Sigmoid colon (tissue), 7 donors: Measurements from ENCODE around the gene AMDHD1. TPM values are rescaled to one million over a fixed set of nuclear protein-coding genes. Genes with fewer than 3 reads are reported as not detected.

Experiments used
- DNase-seq: peaks from one replicate; pipeline ENCODE4 v3.0.0-alpha.2; 2019
- H3K27ac ChIP-seq, 4 donors: fragments of 200-600 bp; sonication (generic); one replicate each; pipeline ENCODE4 v1.5.1; 2016 to 2019; ENCODE audit warnings: mild to moderate bottlenecking in 1 of 4
- H3K27me3 ChIP-seq, 3 donors: fragments of 200-600 bp; sonication (generic); one replicate each; pipeline ENCODE4 v1.5.1; 2019; ENCODE audit warnings: mild to moderate bottlenecking in 1 of 3
- H3K36me3 ChIP-seq, 4 donors: fragments of 200-600 bp; sonication (generic); one replicate each; pipeline ENCODE4 v1.5.1; 2016 to 2019
- H3K4me1 ChIP-seq, 4 donors: fragments of 200-600 bp; sonication (generic); one replicate each; pipeline ENCODE4 v1.5.1; 2017 to 2019
- H3K4me3 ChIP-seq, 4 donors: fragments of 200-600 bp; sonication (generic); one replicate each; pipeline ENCODE4 v1.5.1; 2017 to 2019; ENCODE audit warnings: mild to moderate bottlenecking in 2 of 4, moderate library complexity in 1 of 4
- H3K9me3 ChIP-seq, 4 donors: fragments of 200-600 bp in 3 of 4; sonication (generic) in 3 of 4; one replicate each; pipeline versions ENCODE4 v1.5.1 to v1.6.1; 2013 to 2019
- EP300 ChIP-seq, 4 donors: sonication (generic); formaldehyde crosslinking; IDR thresholded peaks; one replicate each; pipeline ENCODE4 v1.6.1; 2017; ENCODE audit warnings: antibody characterized with exemption in 4 of 4
- POLR2A ChIP-seq, 2 donors: fragments of 450-650 bp; IDR thresholded peaks; one replicate each; pipeline ENCODE4 v1.6.1; 2016; ENCODE audit warnings: antibody characterized with exemption in 2 of 2, mild to moderate bottlenecking in 2 of 2, moderate library complexity in 2 of 2
- POLR2AphosphoS5 ChIP-seq, 4 donors: sonication (generic); formaldehyde crosslinking; IDR thresholded peaks; one replicate each; pipeline ENCODE4 v1.6.1; 2017; ENCODE audit warnings: antibody characterized with exemption in 4 of 4
- WGBS, 2 donors: extraction: QIAGEN DNeasy Blood & Tissue Kit; methylation state at CpG; one replicate each; pipeline ENCODE4 v1.1.7; 2013; 5-methylcytosine and 5-hydroxymethylcytosine counted together
- intact Hi-C: fragments of 100-400 bp; cut with DNase I; formaldehyde crosslinking; loops from one replicate; pipeline ENCODE4 v1.15.1; 2023
- polyA plus RNA-seq, 3 donors: library from polyadenylated mRNA; stranded (reverse); fragments of 200-250 nt; gene quantifications; one replicate each; pipeline ENCODE4 v1.2.3, GENCODE V29; 2013
- total RNA-seq, 4 donors: library from RNA; depleted of rRNA; stranded (reverse); fragments of >200 nt; gene quantifications; one replicate each; pipeline ENCODE4 v1.1.0, GENCODE V29; 2016
- TF ChIP-seq, protein P1 (sequence below), 4 experiments: fragments of 450-650 bp in 3 of 4; fragments of 200-600 bp in 1 of 4; IDR thresholded peaks; one replicate each; pipeline ENCODE4 v1.5.1; 2016 to 2019; ENCODE audit warnings: antibody characterized with exemption in 4 of 4, mild to moderate bottlenecking in 3 of 4, moderate library complexity in 2 of 4
- donor health status: healthy with polysubstance abuse.
- donor health status: Bipolar disorder and iron deficiency.
- donor health status: healthy.

Gene AMDHD1
- total and polyA plus RNA-seq, 7 donors, result 0.47 to 1.2 (median 0.71) TPM; not detected in 2

DNA sequence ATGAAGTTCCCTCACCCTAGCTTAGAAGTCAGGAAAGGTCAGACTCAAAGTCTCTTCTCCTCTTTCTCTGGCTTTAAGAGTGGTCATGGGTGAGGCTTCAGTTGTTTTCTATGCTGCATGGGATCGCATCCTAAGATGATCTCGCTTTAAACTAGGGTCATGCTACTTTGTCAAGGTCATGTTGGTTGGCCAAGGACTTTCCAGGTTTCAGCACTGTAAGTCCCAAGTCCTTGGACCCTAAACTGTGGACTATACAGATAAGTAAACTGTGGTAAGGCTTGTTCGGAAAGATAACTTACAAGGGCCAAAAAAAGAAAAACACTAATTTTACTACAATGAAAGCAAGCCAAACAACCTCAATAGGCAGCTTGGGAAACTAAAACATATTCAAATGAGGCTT lies 35.6 kb downstream of the AMDHD1 start:
- TF ChIP-seq POLR2A (IDR thresholded peaks at IDR 0.05) (no peak), POLR2AphosphoS5 (IDR thresholded peaks at IDR 0.05) (no peak), EP300 (IDR thresholded peaks at IDR 0.05) (no peak)
- no peak overlapping the region for H3K27ac ChIP-seq
- WGBS, 2 donors, result 88% methylated on average over 3 of the region's 3 CpGs
- H3K36me3 ChIP-seq, result no peaks in the 10 kb centered on the region
- no peaks in the 10 kb centered on the region for H3K9me3 ChIP-seq
- intact Hi-C loops, result no loop called here
- no peak overlapping the region for H3K4me3 ChIP-seq
- no peaks in the 10 kb centered on the region for H3K27me3 ChIP-seq
- H3K4me1 ChIP-seq, result no peaks in the 10 kb centered on the region
- DNase-seq, result no peak

DNA sequence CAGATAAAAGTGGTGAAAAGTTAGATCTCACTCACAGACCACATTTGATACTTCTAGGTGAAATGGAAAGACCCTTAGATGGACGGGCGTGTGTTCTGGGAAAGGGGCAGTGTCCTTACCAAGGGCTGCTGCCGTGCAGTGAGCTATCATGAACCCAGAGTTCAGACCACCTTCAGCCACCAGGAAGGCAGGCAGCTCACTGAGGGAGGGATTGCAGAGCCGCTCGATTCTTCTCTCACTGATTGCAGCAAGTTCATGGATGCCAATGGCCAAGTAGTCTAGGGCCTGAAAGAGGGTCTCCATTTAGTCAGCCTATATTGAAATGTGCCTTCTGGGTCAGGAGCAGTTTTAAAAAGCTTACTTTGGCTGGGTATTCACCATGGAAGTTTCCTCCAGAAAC lies 37.3 kb downstream of the AMDHD1 start:
- Histone ChIP-seq H3K4me1 (no peaks in the 10 kb centered on the region), H3K36me3 (no peaks in the 10 kb centered on the region), H3K9me3 (no peaks in the 10 kb centered on the region), H3K4me3 (no peak overlapping the region), H3K27ac (no peak overlapping the region), H3K27me3 (no peaks in the 10 kb centered on the region)
- WGBS, 2 donors, result 95% methylated on average over 5 of the region's 5 CpGs
- TF ChIP-seq POLR2AphosphoS5 (IDR thresholded peaks at IDR 0.05), result no peak
- intact Hi-C loops, result no loop called here
- no peak for DNase-seq

DNA sequence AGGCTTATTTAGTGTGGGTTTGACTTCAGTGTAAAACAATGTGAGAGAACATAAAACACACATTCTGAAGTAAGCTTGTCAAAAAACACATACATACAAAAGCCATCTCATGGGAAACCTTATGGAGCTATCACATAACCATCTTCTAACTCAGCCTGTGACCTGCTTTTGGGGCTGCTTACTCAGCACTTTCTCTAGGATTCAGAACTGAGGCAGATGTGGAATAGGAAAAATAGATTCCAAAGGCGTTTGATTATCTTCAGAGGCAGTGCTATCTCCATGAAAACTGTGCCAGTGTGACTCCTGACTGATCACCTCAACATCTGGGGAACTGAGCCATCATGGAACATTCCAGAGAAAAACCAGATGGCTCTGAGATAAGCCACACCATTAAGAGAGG lies 39.5 kb downstream of the AMDHD1 start:
- no peaks in the 10 kb centered on the region for H3K36me3 ChIP-seq
- no peak overlapping the region for H3K27ac ChIP-seq
- 88% methylated on average over 1 of the region's 1 CpG for WGBS, 2 donors
- H3K4me3 ChIP-seq, result no peak overlapping the region
- DNase-seq, result no peak
- no peaks in the 10 kb centered on the region for H3K9me3 ChIP-seq
- intact Hi-C loops, result no loop called here
- TF ChIP-seq POLR2AphosphoS5 (IDR thresholded peaks at IDR 0.05), result no peak
- TF ChIP-seq POLR2A (IDR thresholded peaks at IDR 0.05), result no peak
- TF ChIP-seq, protein P1, sequence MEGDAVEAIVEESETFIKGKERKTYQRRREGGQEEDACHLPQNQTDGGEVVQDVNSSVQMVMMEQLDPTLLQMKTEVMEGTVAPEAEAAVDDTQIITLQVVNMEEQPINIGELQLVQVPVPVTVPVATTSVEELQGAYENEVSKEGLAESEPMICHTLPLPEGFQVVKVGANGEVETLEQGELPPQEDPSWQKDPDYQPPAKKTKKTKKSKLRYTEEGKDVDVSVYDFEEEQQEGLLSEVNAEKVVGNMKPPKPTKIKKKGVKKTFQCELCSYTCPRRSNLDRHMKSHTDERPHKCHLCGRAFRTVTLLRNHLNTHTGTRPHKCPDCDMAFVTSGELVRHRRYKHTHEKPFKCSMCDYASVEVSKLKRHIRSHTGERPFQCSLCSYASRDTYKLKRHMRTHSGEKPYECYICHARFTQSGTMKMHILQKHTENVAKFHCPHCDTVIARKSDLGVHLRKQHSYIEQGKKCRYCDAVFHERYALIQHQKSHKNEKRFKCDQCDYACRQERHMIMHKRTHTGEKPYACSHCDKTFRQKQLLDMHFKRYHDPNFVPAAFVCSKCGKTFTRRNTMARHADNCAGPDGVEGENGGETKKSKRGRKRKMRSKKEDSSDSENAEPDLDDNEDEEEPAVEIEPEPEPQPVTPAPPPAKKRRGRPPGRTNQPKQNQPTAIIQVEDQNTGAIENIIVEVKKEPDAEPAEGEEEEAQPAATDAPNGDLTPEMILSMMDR (IDR thresholded peaks at IDR 0.05), result no peak
- TF ChIP-seq EP300 (IDR thresholded peaks at IDR 0.05), result no peak
- peaks cover 0 to 8% (median 3%) of the 10 kb centered on the region in 4 donors for H3K4me1 ChIP-seq
- no peaks in the 10 kb centered on the region for H3K27me3 ChIP-seq

DNA sequence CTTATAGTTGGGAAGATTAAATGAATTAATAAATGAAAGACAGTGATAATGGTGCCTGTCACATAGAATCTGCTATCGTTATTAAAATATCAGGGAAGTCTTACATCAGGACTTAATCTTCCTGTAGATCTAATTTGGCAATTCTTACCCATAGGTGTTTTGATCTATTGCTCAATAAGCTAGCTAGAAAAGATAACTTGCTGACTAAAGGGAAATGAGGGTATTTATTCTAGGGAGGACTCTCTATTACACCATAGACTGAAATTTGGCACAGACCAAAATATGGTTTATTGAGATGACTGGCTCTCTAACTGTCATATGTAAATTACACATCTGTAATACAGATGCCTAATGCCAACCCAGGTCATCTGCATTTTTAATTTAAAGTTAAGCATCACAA lies 41.6 kb downstream of the AMDHD1 start:
- H3K36me3 ChIP-seq, result no peaks in the 10 kb centered on the region
- H3K27me3 ChIP-seq, result no peaks in the 10 kb centered on the region
- no peak for DNase-seq
- no peak overlapping the region for H3K4me3 ChIP-seq
- TF ChIP-seq POLR2AphosphoS5 (IDR thresholded peaks at IDR 0.05) (no peak), POLR2A (IDR thresholded peaks at IDR 0.05) (no peak), EP300 (IDR thresholded peaks at IDR 0.05) (no peak)
- TF ChIP-seq, protein P1 (IDR thresholded peaks at IDR 0.05), result no peak
- H3K27ac ChIP-seq, result no peak overlapping the region
- intact Hi-C loops, result no loop called here
- WGBS, 2 donors, result 94 to 95% methylated on average over 1 of the region's 1 CpG
- H3K4me1 ChIP-seq, result peaks cover 0 to 9% (median 3%) of the 10 kb centered on the region in 4 donors
- no peaks in the 10 kb centered on the region for H3K9me3 ChIP-seq

DNA sequence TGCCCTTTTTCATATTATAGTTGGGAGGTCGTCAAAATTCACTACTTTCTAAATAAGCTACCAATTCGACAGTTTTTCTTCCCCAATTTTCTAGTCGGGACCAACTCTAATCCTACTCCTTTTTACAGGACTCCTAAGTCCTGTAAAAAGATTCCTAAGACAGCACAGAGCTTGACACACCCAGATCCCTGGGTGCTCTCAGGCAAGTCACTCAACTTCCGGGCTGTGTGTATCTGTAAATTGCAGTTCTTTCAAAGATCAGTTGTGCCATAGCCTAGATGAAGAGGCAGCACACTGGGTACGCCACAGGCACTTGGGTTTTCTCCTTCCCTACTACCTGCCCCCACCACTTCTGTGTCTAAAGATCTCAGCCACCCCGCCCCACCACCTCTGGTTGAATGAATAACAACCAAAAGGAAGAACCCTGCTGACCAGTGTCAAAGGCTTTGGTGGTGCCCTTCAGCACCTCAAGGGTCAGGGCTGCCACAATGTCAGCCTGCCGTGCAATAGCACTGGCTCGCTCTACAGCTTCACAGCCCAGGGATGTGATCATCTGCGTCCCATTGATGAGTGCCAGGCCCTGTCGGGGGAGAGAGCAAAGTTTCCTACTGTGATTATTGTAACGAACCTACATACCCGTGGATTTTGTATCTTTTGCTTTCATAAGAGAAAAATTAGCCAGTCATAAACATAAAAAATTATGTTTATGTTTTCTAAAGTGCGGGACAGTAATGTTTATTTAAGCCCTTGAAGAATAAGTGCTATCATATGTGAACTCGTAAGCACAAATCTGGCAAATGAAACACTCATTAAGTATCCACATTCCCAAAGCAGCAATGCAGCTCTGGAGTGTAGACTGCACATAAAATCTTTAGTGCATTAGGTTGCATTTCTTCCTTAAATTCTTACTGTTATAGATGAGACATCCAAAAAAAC lies 43.8 kb downstream of the AMDHD1 start:
- Histone ChIP-seq H3K27me3 (no peaks in the 10 kb centered on the region), H3K4me1 (peaks cover 0 to 9% (median 3%) of the 10 kb centered on the region in 4 donors), H3K36me3 (no peaks in the 10 kb centered on the region), H3K9me3 (no peaks in the 10 kb centered on the region), H3K27ac (no peak overlapping the region), H3K4me3 (no peak overlapping the region)
- intact Hi-C loops, result no loop called here
- no peak for DNase-seq
- WGBS, 2 donors, result 61 to 75% methylated on average over 14 of the region's 14 CpGs
- no peak for TF ChIP-seq POLR2A (IDR thresholded peaks at IDR 0.05)
- no peak for TF ChIP-seq POLR2AphosphoS5 (IDR thresholded peaks at IDR 0.05)
- TF ChIP-seq EP300 (IDR thresholded peaks at IDR 0.05), result no peak
- TF ChIP-seq, protein P1 (IDR thresholded peaks at IDR 0.05), result no peak
